HCT116 (cell line): ENCODE data around the gene COMTD1. TPM values are rescaled to one million over a fixed set of nuclear protein-coding genes. Genes with fewer than 3 reads are reported as not detected.
"Not testable (repeated sequence)": the region's sequence is repeated elsewhere in the genome, so short reads cannot be mapped to it uniquely, and the experiment has no call there.

Experiments used
- ATAC-seq: fragments of 200-7000 bp; cut with Tn5 transposase; 2 replicates; pipeline ENCODE4 v1.9.1; 2020; ENCODE audit warnings: mild to moderate bottlenecking, moderate library complexity
- BruUV-seq: library from RNA; stranded (reverse); fragments of 400-500 nt; replicated peaks from 2 replicates; lab custom pipeline; 2021; lab: Mats Ljungman, UMichigan
- CTCF ChIA-PET: fragments of 300-600 bp; sonication (Branson Sonifier 250); formaldehyde crosslinking; loops from one replicate; lab custom pipeline; 2021; ENCODE audit warnings: antibody characterized with exemption; lab: Charles Lee
- POLR2A ChIA-PET: fragments of 300-600, 350-600 bp; sonication (Branson Sonifier 250); formaldehyde crosslinking; loops from one replicate; lab custom pipeline; 2021; ENCODE audit warnings: antibody characterized with exemption; lab: Charles Lee
- RAD21 ChIA-PET, 2 experiments: fragments of 300-600 bp; sonication (Branson Sonifier 250); formaldehyde crosslinking; loops; one replicate each; lab custom pipeline; 2023; ENCODE audit warnings: low total read pairs in 2 of 2; ENCODE audit not compliant: uncharacterized antibody in 2 of 2, unreplicated experiment in 2 of 2, low non-redundant PET in 1 of 2; lab: Charles Lee
- DNase-seq: peaks from one replicate; pipeline ENCODE4 v3.0.0-alpha.2; 2010; ENCODE audit warnings: low read depth, low spot score
- H2AFZ ChIP-seq: fragments of 200-600 bp; shearing (Covaris generic), sonication (generic); 2 replicates; pipeline ENCODE4 v1.6.1; 2017; ENCODE audit warnings: low read depth, mixed run types, mixed read lengths, antibody characterized with exemption, low read length; ENCODE audit not compliant: poor library complexity, severe bottlenecking
- H3K27ac ChIP-seq: 2 replicates; pipeline ENCODE4 v1.5.1; 2012; ENCODE audit warnings: low read depth, low read length
- H3K27me3 ChIP-seq: fragments of 200-600 bp; sonication (generic); 2 replicates; pipeline ENCODE4 v1.6.1; 2016; ENCODE audit warnings: mixed run types, low read length, mixed read lengths; ENCODE audit not compliant: insufficient read depth
- H3K36me3 ChIP-seq, 2 experiments: fragments of 200-500 bp in 1 of 2; fragments of 200-600 bp in 1 of 2; sonication (Bioruptor generic) in 1 of 2; sonication (generic) in 1 of 2; 2 replicates each; pipeline versions ENCODE4 v1.5.1 to v1.6.1; 2014 to 2016; ENCODE audit warnings: low read length in 2 of 2, inconsistent platforms in 1 of 2, mixed read lengths in 1 of 2, mixed run types in 1 of 2; ENCODE audit not compliant: insufficient read depth in 2 of 2, control insufficient read depth in 1 of 2
- H3K4me1 ChIP-seq, 2 experiments: fragments of 200-600 bp in 1 of 2; sonication (generic) in 1 of 2; 2 replicates each; pipeline versions ENCODE4 v1.5.1 to v1.6.1; 2012 to 2017; ENCODE audit warnings: low read length in 2 of 2, inconsistent platforms in 1 of 2, mild to moderate bottlenecking in 1 of 2, mixed read lengths in 1 of 2, mixed run types in 1 of 2, moderate library complexity in 1 of 2; ENCODE audit not compliant: insufficient read depth in 2 of 2, control insufficient read depth in 1 of 2
- H3K4me2 ChIP-seq: fragments of 200-600 bp; sonication (generic); 2 replicates; pipeline ENCODE4 v1.6.1; 2017; ENCODE audit warnings: mixed run types, low read length, mixed read lengths
- H3K4me3 ChIP-seq, 2 experiments: fragments of 200-600 bp in 1 of 2; sonication (generic) in 1 of 2; replicated peaks in 1 of 2; 2 replicates each; pipeline ENCODE4 v1.5.1; 2011 to 2016; ENCODE audit warnings: low read length in 2 of 2, control low read depth in 1 of 2, low read depth in 1 of 2, mild to moderate bottlenecking in 1 of 2, mixed read lengths in 1 of 2, mixed run types in 1 of 2
- H3K79me2 ChIP-seq: fragments of 200-600 bp; sonication (generic); 2 replicates; pipeline ENCODE4 v1.6.1; 2017; ENCODE audit warnings: mild to moderate bottlenecking, mixed run types, low read length, moderate library complexity, mixed read lengths; ENCODE audit not compliant: insufficient read depth
- H3K9ac ChIP-seq: fragments of 200-600 bp; sonication (generic); 2 replicates; pipeline ENCODE4 v1.6.1; 2016; ENCODE audit warnings: low read length, mixed read lengths
- H3K9me2 ChIP-seq: fragments of 200-600 bp; sonication (generic), shearing (Covaris generic); 2 replicates; pipeline ENCODE4 v1.6.1; 2017; ENCODE audit warnings: mixed run types, mild to moderate bottlenecking, moderate library complexity; ENCODE audit not compliant: insufficient read depth
- H3K9me3 ChIP-seq, 2 experiments: fragments of 200-500 bp in 1 of 2; fragments of 200-600 bp in 1 of 2; sonication (Bioruptor generic) in 1 of 2; sonication (generic) in 1 of 2; 2 replicates each; pipeline ENCODE4 v1.6.1; 2014 to 2017; ENCODE audit warnings: low read length in 2 of 2, mixed read lengths in 2 of 2, inconsistent platforms in 1 of 2, low read depth in 1 of 2, mild to moderate bottlenecking in 1 of 2, mixed run types in 1 of 2, moderate library complexity in 1 of 2; ENCODE audit not compliant: control insufficient read depth in 1 of 2, insufficient read depth in 1 of 2
- H4K20me1 ChIP-seq: fragments of 200-600 bp; sonication (generic), shearing (Covaris generic); 2 replicates; pipeline ENCODE4 v1.6.1; 2017; ENCODE audit warnings: mixed run types, mild to moderate bottlenecking, moderate library complexity; ENCODE audit not compliant: insufficient read depth
- CBX3 ChIP-seq: IDR thresholded peaks from 2 replicates; pipeline ENCODE4 v1.6.1; 2012; ENCODE audit warnings: low read depth
- EGR1 ChIP-seq: IDR thresholded peaks from 2 replicates; pipeline ENCODE4 v1.6.1; 2012; ENCODE audit warnings: low read depth
- ELF1 ChIP-seq: IDR thresholded peaks from 2 replicates; pipeline ENCODE4 v1.6.1; 2012; ENCODE audit warnings: low read depth, borderline replicate concordance
- FOSL1 ChIP-seq: IDR thresholded peaks from 2 replicates; pipeline ENCODE4 v1.6.1; 2012; ENCODE audit warnings: low read depth
- JUND ChIP-seq: IDR thresholded peaks from 2 replicates; pipeline ENCODE4 v1.6.1; 2012
- MAX ChIP-seq: IDR thresholded peaks from 2 replicates; pipeline ENCODE4 v1.6.1; 2012
- POLR2A ChIP-seq: IDR thresholded peaks from 2 replicates; pipeline ENCODE4 v1.7.0; 2011; ENCODE audit warnings: borderline replicate concordance; ENCODE audit not compliant: insufficient read depth, insufficient read length; ENCODE audit errors: extremely low read depth
- REST ChIP-seq: IDR thresholded peaks from 2 replicates; pipeline ENCODE4 v1.6.1; 2012; ENCODE audit warnings: low read depth
- SIN3A ChIP-seq: IDR thresholded peaks from 2 replicates; pipeline ENCODE4 v1.6.1; 2012; ENCODE audit warnings: low read depth
- SP1 ChIP-seq: IDR thresholded peaks from 2 replicates; pipeline ENCODE4 v1.6.1; 2012; ENCODE audit warnings: low read depth
- TCF7L2 ChIP-seq: IDR thresholded peaks from 2 replicates; pipeline ENCODE4 v1.7.0; 2011; ENCODE audit warnings: borderline replicate concordance, inconsistent platforms; ENCODE audit not compliant: insufficient read depth, insufficient read length; ENCODE audit errors: extremely low read depth
- ZFX ChIP-seq: fragments of 450-650 bp; IDR thresholded peaks from 2 replicates; pipeline ENCODE4 v1.6.1; 2017
- ZNF274 ChIP-seq: fragments of 200-500 bp; sonication (Bioruptor generic); IDR thresholded peaks from 2 replicates; pipeline ENCODE4 v1.6.1; 2014; ENCODE audit warnings: mild to moderate bottlenecking, low read depth, low read length, inconsistent platforms
- intact Hi-C: fragments of 100-400 bp; cut with micrococcal nuclease; formaldehyde crosslinking; loops from 2 replicates; pipeline ENCODE4 v1.10.0; 2022
- total RNA-seq: library from RNA; stranded (reverse); gene quantifications from one replicate; pipeline ENCODE4 v1.2.1, GENCODE V29; 2021; ENCODE audit not compliant: unreplicated experiment

Gene COMTD1
- total RNA-seq, 1 experiment from 2014 or later = 35.1 TPM

GRCh38 chr10:75191821-75192568, 43.8 kb downstream of the COMTD1 start (continued):
- no peak for TF ChIP-seq ZFX
- no peak for TF ChIP-seq MAX
- no peak for TF ChIP-seq ZNF274

GRCh38 chr10:75189266-75190096, 46.3 kb downstream of the COMTD1 start:
- ATAC-seq (no peak), DNase-seq (no peak)
- Histone ChIP-seq H3K9me2 (no peaks in the 10 kb centered on the region), H4K20me1 (no peaks in the 10 kb centered on the region), H3K79me2 (no peaks in the 10 kb centered on the region), H3K27ac (no peak overlapping the region), H3K4me1 (peaks cover 2 to 22% of the 10 kb centered on the region in 2 experiments; a peak in 2 of 4 replicates), H3K4me2 (no peak overlapping the region), H2AFZ (no peak overlapping the region), H3K4me3 (no peak overlapping the region), H3K9ac (no peak overlapping the region), H3K27me3 (no peaks in the 10 kb centered on the region), H3K9me3 (no peaks in the 10 kb centered on the region), H3K36me3 (no peaks in the 10 kb centered on the region)
- no TSS peak for BruUV-seq
- ChIA-PET POLR2A (interaction anchor here (0.6 kb wide), 1 partner anchor 1009 kb away, joined by 3 read pairs; no protein-coding TSS in a partner anchor), RAD21 (no interaction called here), CTCF (interaction anchor here (1.1 to 3.7 kb wide), 3 partner anchors 10 to 46 kb away, joined by 3 to 47 read pairs (median 8); partner anchors contain the start of gene COMTD1)
- intact Hi-C loops = no loop called here
- no peak for TF ChIP-seq ZFX
- no peak for TF ChIP-seq SIN3A
- no peak for TF ChIP-seq REST
- no peak for TF ChIP-seq FOSL1
- no peak for TF ChIP-seq MAX
- no peak for TF ChIP-seq POLR2A
- TF ChIP-seq EGR1 = no peak
- TF ChIP-seq TCF7L2 = no peak
- TF ChIP-seq JUND = no peak
- no peak for TF ChIP-seq ELF1
- TF ChIP-seq CBX3 = no peak
- no peak for TF ChIP-seq SP1

- H3K9me2 ChIP-seq, H3K4me3 ChIP-seq, H3K27me3 ChIP-seq, H3K27ac ChIP-seq, ATAC-seq, H2AFZ ChIP-seq, H3K4me2 ChIP-seq, H4K20me1 ChIP-seq, H3K9ac ChIP-seq, POLR2A ChIA-PET, BruUV-seq, H3K9me3 ChIP-seq, H3K79me2 ChIP-seq, H3K36me3 ChIP-seq, DNase-seq: not testable (repeated sequence)
- CTCF ChIA-PET = interaction anchor here (0.9 to 3.7 kb wide), 7 partner anchors 9 to 47 kb away, joined by 3 to 47 read pairs (median 5); partner anchors contain the start of gene COMTD1
- intact Hi-C loops = loop anchor here (1.0 kb wide), 2 partner anchors 42 to 46 kb away; no protein-coding TSS in a partner anchor
- RAD21 ChIA-PET = interaction anchor here (0.8 to 1.3 kb wide), 5 partner anchors 19 to 47 kb away, joined by 3 to 7 read pairs (median 4); partner anchors contain the start of gene COMTD1 (in 2 of the 2)
- peaks cover 2 to 15% of the 10 kb centered on the region in 2 experiments; a peak in 2 of 4 replicates for H3K4me1 ChIP-seq
These were observed 47.2 kb downstream of the COMTD1 start for GRCh38 chr10:75188522-75188921.
